HT1080 (cell line): ENCODE measurements around the gene BICRA. TPM values are rescaled to one million over a fixed set of nuclear protein-coding genes. Genes with fewer than 3 reads are reported as not detected.
"Not testable (repeated sequence)": the region's sequence is repeated elsewhere in the genome, so short reads cannot be mapped to it uniquely, and the experiment has no call there.

Experiments
- DNase-seq: peaks from one replicate; pipeline ENCODE4 v3.0.0-alpha.2; 2015; ENCODE audit warnings: low read depth
- polyA plus RNA-seq, 2 experiments: library from polyadenylated mRNA; depleted of rRNA; stranded (reverse); fragments of >200 nt; gene quantifications; 2 replicates each; pipeline ENCODE4 v1.2.3, GENCODE V29; 2015
- total RNA-seq: library from RNA; depleted of rRNA; stranded (reverse); fragments of >200 nt; shearing (Covaris generic); gene quantifications from 2 replicates; pipeline ENCODE4 v1.2.3, GENCODE V29; 2014; rRNA removed

The BICRA gene
- 0.68 and 2.3 TPM in 2 replicates for total RNA-seq
- polyA plus RNA-seq (2015; cell fraction: cytosol; rRNA removed) = 4.1 and 6.6 TPM in 2 replicates
- 9.0 and 9.2 TPM in 2 replicates for polyA plus RNA-seq (2015; cell fraction: nucleus; rRNA removed)

- DNase-seq = peak; percentile 48
Observed at GRCh38 chr19:47608969-47609905, at the start of gene BICRA. BICRA (plus strand) TSS chr19:47609134; CDS start chr19:47673575, 64,441 bp downstream.

- no peak for DNase-seq
Observed at GRCh38 chr19:47560999-47561398, 47.9 kb upstream of the BICRA start.

- DNase-seq = no peak
Observed at GRCh38 chr19:47561440-47562057, 47.4 kb upstream of the BICRA start.

- no peak for DNase-seq
Observed at GRCh38 chr19:47564081-47564480, 44.9 kb upstream of the BICRA start.

DNA sequence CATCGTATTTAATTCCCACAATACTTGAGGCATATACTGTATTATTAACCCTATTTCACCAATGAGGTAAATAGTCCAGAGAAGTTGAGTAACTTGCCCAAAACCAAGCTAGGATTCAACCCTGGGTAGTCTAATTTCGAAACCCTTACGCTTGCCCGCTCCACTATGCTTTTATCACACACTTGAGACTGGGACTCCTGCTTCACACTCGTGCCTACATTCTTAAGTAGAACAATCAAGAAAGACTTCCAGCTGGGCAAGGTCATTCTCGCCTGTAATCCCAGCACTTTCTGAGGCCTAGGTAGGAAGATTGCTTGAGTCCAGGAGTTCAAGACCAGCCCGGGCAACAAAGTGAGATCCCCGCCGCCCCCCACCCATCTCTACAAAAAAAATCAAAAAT is 39.6 kb upstream of the BICRA start:
- no peak for DNase-seq

GRCh38 chr19:47572635-47573034 is 36.3 kb upstream of the BICRA start:
- no peak for DNase-seq

GRCh38 chr19:47573071-47574026 is 35.6 kb upstream of the BICRA start, which contains the start of gene ZNF541:
ZNF541 (minus strand) TSS chr19:47573148; CDS start chr19:47555856, 17,292 bp downstream.
- no peak for DNase-seq

DNA sequence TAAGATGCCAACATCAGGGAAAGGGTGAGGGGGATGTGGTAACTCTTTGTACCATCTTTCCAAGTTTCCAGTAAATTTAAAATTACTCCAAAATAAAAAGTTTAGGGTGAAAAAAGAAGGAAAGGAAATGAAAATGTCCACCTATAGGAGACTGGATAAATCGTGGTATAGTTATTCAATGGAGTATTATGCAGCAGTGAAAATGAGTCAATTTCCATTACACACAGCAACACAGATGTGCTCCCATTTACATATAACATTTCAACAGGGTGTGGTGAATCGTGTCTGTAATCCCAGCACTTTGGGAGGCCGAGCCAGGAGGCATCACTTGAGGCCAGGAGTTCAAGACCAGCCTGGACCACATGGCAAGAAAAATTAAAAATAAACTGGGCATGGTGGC is 28.5 kb upstream of the BICRA start:
- DNase-seq = no peak

GRCh38 chr19:47581605-47582319 is 27.2 kb upstream of the BICRA start:
- DNase-seq = no peak

DNA sequence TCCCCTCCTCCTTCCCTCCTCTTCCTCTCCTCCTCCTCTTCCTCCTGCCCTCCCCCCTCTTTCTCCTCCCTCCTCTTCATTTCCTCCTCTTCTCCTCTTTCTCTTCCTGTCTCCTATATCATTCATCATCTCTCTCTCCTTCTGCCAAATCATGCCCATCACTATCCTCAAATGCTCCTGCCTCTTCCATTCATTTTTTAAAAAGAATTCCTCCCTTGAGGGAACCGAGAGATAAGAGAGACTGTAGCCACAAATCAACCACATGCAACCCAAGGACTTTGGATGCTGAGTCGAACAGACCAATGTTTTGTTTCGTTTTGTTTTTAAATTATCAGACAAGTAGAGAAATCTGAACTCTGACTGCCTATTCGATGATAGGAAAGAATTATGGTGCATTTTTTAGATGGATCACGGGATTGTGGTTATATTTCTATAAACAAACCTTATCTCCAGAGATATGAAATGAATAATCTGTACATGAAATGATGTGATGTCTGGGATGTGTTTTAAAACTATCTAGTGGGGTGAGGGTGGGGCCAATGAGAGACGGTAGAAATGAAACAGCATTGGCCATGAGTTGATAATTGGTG is 26.5 kb upstream of the BICRA start:
- DNase-seq = no peak

GRCh38 chr19:47583161-47583560 is 25.8 kb upstream of the BICRA start:
- DNase-seq = not testable (repeated sequence)

DNA sequence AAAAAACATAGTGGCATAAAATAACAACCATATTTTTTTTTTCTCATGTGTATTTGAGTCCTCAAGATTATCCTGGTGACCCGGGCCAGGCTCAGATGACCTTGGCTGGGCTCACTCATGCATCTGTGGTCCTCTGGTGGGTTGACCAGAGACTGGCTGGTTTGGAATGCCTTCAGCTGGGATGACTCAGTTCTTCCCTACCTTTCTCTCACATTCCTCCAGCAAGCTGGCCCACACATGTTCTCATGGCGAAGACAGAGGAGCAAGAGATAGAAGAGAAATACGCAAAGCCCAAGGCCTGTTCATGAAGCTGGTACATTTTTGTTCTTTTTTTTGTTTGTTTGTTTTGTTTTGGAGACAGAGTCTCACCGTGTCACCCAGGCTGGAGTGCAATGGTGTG is 21.6 kb upstream of the BICRA start:
- DNase-seq = peak; percentile 57

- DNase-seq = no peak
Observed at GRCh38 chr19:47589824-47590223, 19.1 kb upstream of the BICRA start.

DNA sequence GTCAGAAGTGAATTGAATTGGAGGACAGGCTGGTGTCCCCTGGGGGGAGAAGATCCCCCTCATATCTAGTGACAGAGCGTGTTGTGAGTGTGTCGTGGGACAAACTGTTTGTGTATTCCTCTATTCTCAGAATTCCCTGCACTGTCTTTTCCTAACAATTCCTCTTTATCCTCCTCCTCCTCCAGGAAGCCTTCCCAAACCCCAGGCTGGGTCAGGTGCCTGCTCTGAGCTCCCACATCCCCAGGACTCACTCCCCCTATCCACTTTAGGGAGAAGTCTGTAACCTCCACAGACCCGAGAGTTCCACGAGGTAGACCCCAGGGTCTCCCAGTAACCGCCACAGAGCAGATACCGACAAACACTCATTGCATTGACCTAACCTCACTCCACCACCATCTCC is 15.1 kb upstream of the BICRA start:
- no peak for DNase-seq

DNA sequence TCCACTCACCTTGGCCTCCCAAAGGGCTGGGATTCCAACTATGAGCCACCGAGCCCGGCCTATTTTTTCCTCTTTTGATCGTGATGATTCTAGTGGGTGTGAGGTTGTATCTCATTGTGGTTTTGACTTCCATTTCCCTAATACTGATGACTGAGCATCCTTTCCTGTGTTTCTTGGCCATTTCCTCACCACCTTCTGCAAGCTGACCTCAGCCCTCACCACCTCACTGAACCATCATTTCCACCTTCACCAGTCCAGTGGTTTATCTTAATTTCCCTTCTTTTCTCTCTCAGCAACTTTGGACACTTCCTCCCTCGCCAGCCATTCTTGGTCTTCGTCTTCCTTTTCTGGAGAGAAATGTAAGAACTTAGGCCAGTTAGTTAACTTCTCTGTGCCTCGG is 13.0 kb upstream of the BICRA start:
- DNase-seq = peak; percentile 72

GRCh38 chr19:47598407-47599349 is 10.3 kb upstream of the BICRA start:
- DNase-seq = peak; percentile 96

DNA sequence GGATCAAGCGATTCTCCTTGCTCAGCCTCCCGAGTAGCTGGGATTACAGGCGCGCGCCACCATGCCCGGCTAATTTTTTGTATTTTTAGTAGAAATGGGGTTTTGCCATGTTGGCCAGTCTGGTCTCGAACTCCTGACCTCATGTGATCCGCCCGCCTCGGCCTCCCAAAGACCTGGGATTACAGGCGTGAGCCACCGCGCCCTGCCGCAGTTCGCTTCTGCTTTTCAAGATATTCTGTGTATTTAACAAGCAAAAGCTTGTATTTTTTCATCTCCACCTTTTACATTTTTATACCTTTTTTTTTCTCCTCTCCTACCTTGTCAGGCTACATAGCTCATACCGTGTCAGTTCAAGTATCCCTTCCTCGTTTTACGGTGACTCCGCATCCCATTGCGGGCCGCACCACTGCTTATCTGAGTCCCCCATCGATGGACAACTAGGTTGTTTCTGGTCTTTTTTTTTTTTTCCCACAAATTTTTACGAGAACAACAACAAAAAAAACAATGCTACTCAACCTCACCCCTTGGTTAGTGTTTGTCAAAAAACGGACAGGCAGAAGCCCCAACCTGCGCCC is 9.2 kb upstream of the BICRA start:
- DNase-seq = not testable (repeated sequence)
